Activated naive CD4-positive, alpha-beta T cell treated with anti-CD3 and anti-CD28 coated beads, Interleukin-2, amount 50 U/mL, for 16 hours (primary cell): ENCODE results near the gene OR10H1.

ENCODE experiments used
- DNase-seq: peaks from one replicate; pipeline ENCODE4 v3.0.0-alpha.2; 2020

The OR10H1 gene

DNA sequence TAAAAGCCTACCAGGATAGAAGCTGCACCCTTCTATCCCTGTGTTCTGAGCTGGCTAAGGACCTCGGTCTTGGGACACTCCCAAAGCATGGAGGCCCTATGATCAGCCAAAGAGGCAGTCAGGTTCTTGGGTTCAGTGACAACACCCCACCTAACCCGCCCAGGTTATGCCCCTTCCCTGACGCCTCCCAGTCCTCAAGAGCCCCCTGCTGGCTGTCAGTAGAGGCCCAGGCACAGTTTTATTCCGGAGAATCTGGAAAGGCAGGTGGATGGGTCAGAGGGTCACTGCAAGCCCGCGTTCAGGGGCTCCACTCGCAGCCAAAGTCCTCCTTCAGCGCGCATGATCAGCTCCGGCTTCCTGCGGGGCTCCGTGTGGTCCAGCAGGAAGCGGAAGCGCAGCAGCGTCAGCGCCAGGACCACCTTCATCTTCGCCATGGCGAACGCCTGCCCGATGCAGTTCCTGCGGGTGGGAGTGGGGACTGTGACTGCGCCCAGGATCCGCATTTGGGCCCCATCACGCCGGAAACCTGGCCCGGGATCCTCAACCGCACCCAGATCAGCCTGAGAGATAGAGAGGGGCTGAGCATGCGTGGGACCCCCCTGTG lies 55.4 kb downstream of the OR10H1 start:
- DNase-seq, result no peak

DNA sequence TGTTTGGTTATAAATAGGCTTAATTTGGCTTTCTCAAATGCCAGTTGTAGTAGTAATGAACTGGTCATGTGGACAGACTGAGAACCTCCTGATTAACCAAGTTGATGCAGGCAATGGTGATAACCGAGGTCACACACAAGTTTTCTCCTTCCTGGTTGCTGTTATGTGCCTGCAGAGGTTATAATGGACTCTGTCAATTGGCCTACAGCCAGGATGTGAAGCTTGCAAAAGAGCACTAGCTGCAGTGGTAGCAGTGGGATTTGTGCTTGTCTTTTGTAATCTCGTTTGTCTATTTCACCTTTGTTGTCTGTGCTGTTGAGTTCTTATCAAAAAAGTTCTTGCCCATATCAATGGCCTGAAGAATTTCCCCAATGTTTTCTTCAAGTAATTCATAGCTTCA lies 57.1 kb downstream of the OR10H1 start:
- DNase-seq, result no peak
